Fibroblast of lung (primary cell): ENCODE measurements around the gene ARID1B. TPM values are rescaled to one million over a fixed set of nuclear protein-coding genes. Genes with fewer than 3 reads are reported as not detected.
A peak's percentile ranks its signal among the peaks of the same experiment; 100 is the strongest.

Experiments
- DNase-seq, 2 donors: peaks; one replicate each; pipeline versions ENCODE4 v3.0.0 to v3.0.0-alpha.2; 2010; ENCODE audit warnings: low read depth in 2 of 2
- H2AFZ ChIP-seq: 2 replicates; pipeline ENCODE4 v1.5.1; 2012; ENCODE audit warnings: low read length, control low read depth, inconsistent platforms
- H3K27ac ChIP-seq: 2 replicates; pipeline ENCODE4 v1.5.1; 2011; ENCODE audit warnings: low read length, control low read depth; ENCODE audit not compliant: insufficient read depth
- H3K27me3 ChIP-seq: 2 replicates; pipeline ENCODE4 v1.5.1; 2011; ENCODE audit warnings: mild to moderate bottlenecking, low read length; ENCODE audit not compliant: control insufficient read depth, insufficient read depth
- H3K36me3 ChIP-seq: 2 replicates; pipeline ENCODE4 v1.5.1; 2011; ENCODE audit warnings: low read length; ENCODE audit not compliant: control insufficient read depth, insufficient read depth
- H3K4me1 ChIP-seq: 2 replicates; pipeline ENCODE4 v1.5.1; 2011; ENCODE audit warnings: low read length; ENCODE audit not compliant: control insufficient read depth, insufficient read depth; ENCODE audit errors: extremely low read depth
- H3K4me2 ChIP-seq: 2 replicates; pipeline ENCODE4 v1.5.1; 2011; ENCODE audit warnings: low read length, control low read depth; ENCODE audit not compliant: insufficient read depth; ENCODE audit errors: extremely low read depth
- H3K4me3 ChIP-seq, 4 experiments: fragments of 200-600 bp in 1 of 4; sonication (generic) in 1 of 4; replicated peaks in 1 of 4; 2 replicates each; pipeline ENCODE4 v1.5.1; 2011 to 2016; ENCODE audit warnings: low read length in 4 of 4, low read depth in 3 of 4, mild to moderate bottlenecking in 3 of 4, control low read depth in 2 of 4, inconsistent platforms in 1 of 4, mixed read lengths in 1 of 4; ENCODE audit not compliant: insufficient read depth in 1 of 4; ENCODE audit errors: control extremely low read depth in 1 of 4
- H3K79me2 ChIP-seq: 2 replicates; pipeline ENCODE4 v1.5.1; 2012; ENCODE audit warnings: mild to moderate bottlenecking, low read length, inconsistent platforms; ENCODE audit not compliant: control insufficient read depth, insufficient read depth
- H3K9ac ChIP-seq: 2 replicates; pipeline ENCODE4 v1.5.1; 2011; ENCODE audit warnings: mild to moderate bottlenecking, low read length, control low read depth; ENCODE audit not compliant: insufficient read depth
- H3K9me3 ChIP-seq: 2 replicates; pipeline ENCODE4 v1.5.1; 2012; ENCODE audit warnings: low read depth, low read length; ENCODE audit not compliant: control insufficient read depth, insufficient read depth
- H4K20me1 ChIP-seq: 2 replicates; pipeline ENCODE4 v1.5.1; 2011; ENCODE audit warnings: low read length; ENCODE audit not compliant: control insufficient read depth, insufficient read depth; ENCODE audit errors: extremely low read depth
- EZH2 ChIP-seq: IDR thresholded peaks from 2 replicates; pipeline ENCODE4 v1.5.1; 2012; ENCODE audit warnings: low read length, control low read depth, mild to moderate bottlenecking; ENCODE audit errors: missing control alignments
- polyA plus RNA-seq, 2 donors: library from polyadenylated mRNA; depleted of rRNA in 1 of 2; stranded (reverse) in 1 of 2; unstranded in 1 of 2; fragments of >200 nt; gene quantifications; 2 replicates each; pipeline ENCODE4 v1.2.1, GENCODE V29; 2011 to 2012; ENCODE audit warnings: missing spikeins in 1 of 2
- total RNA-seq: library from RNA; depleted of rRNA; stranded (reverse); fragments of >200 nt; gene quantifications from 2 replicates; pipeline ENCODE4 v1.2.1, GENCODE V29; 2014
- TF ChIP-seq, protein P1 (sequence below), 2 donors: IDR thresholded peaks in 1 of 2; conservative IDR thresholded peaks in 1 of 2; 1 replicate in 1 of 2; 2 replicates in 1 of 2; pipeline ENCODE4 v1.5.1; 2011 to 2012; ENCODE audit warnings: low read length in 2 of 2, control low read depth in 1 of 2, inconsistent platforms in 1 of 2, low read depth in 1 of 2, mild to moderate bottlenecking in 1 of 2

ARID1B gene
- total and polyA plus RNA-seq, 2 donors (not counting 1 experiment from before 2014, with no cell fraction given), result 15.4 to 41.9 TPM

DNA sequence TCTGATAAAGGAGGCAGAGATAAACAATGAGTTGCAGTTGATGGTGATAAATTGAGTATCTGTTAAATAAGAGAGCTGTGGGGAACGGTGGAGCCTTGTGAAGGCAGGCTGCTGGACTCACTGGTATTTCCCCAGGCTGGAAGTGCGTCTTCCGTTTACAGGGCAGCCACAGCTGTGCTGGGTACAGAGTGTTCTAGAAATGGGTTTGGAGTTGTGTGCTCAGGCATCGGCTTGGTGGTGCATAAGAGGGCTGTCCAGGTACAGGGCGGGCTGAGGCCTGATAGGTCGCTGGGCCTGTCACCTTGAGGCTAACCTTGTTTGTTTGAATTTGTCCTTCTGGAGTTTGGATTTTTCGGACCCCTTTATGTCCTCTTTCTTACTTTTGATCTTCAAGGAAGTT lies 39.3 kb downstream of the ARID1B start:
- DNase-seq, result peak in 1 of 2 donors; percentile 64
- Histone ChIP-seq H3K9me3 (no peaks in the 10 kb centered on the region), H3K79me2 (peaks cover 53% of the 10 kb centered on the region), H3K36me3 (no peaks in the 10 kb centered on the region), H3K27me3 (no peaks in the 10 kb centered on the region), H3K4me1 (no peaks in the 10 kb centered on the region), H3K27ac (no peak overlapping the region), H2AFZ (no peak overlapping the region), H3K4me2 (no peak overlapping the region), H3K9ac (no peak overlapping the region), H3K4me3 (no peak overlapping the region), H4K20me1 (no peaks in the 10 kb centered on the region)
- TF ChIP-seq, protein P1, sequence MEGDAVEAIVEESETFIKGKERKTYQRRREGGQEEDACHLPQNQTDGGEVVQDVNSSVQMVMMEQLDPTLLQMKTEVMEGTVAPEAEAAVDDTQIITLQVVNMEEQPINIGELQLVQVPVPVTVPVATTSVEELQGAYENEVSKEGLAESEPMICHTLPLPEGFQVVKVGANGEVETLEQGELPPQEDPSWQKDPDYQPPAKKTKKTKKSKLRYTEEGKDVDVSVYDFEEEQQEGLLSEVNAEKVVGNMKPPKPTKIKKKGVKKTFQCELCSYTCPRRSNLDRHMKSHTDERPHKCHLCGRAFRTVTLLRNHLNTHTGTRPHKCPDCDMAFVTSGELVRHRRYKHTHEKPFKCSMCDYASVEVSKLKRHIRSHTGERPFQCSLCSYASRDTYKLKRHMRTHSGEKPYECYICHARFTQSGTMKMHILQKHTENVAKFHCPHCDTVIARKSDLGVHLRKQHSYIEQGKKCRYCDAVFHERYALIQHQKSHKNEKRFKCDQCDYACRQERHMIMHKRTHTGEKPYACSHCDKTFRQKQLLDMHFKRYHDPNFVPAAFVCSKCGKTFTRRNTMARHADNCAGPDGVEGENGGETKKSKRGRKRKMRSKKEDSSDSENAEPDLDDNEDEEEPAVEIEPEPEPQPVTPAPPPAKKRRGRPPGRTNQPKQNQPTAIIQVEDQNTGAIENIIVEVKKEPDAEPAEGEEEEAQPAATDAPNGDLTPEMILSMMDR (conservative IDR thresholded peaks at IDR 0.05 in 1 of 2, IDR thresholded peaks at IDR 0.05 in 1 of 2; ENCODE audit: low read depth in 1 of 2, low read length in 2 of 2), result no peak
- no peak for TF ChIP-seq EZH2

DNA sequence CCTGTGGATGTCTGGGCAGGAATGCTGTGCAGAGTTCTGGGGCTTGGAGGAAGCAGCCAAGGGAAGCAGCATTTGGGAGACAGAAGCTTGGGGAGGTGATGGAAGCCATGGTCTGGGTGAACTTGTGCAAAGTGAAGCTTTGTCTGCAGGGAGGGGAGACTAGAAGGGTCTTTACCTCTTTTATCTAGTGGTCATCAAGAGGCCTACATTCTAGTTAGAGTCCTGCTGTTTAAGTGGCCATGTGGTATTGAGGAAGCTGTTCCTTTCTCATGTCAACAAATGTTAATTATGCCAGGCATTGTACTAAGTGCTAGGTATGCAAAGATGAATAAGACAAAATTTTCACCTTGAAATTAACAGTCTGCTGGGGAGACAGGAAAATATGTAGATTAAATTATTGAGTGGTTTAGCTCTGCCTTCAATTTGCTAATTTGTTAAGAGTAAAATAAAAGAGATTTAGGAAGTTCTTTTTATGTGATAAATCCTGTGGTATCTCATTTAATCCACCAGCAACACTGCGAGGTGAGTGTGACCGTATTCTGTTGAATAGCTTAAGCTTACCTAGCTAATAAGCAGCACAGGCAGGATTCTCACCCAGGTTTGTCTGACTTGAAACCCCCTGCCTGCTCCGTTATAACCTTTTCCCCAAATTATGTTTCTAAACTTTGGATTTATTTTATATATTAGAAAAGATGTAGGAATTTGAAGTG lies 43.1 kb downstream of the ARID1B start:
- H3K4me3 ChIP-seq, result no peak overlapping the region
- H3K4me2 ChIP-seq, result no peak overlapping the region
- H3K79me2 ChIP-seq, result peaks cover 51% of the 10 kb centered on the region
- no peaks in the 10 kb centered on the region for H3K9me3 ChIP-seq
- H2AFZ ChIP-seq, result no peak overlapping the region
- H3K27me3 ChIP-seq, result no peaks in the 10 kb centered on the region
- no peaks in the 10 kb centered on the region for H4K20me1 ChIP-seq
- no peak for TF ChIP-seq EZH2
- TF ChIP-seq, protein P1 (conservative IDR thresholded peaks at IDR 0.05 in 1 of 2, IDR thresholded peaks at IDR 0.05 in 1 of 2; ENCODE audit: low read depth in 1 of 2, low read length in 2 of 2), result no peak
- no peak for DNase-seq
- peaks cover 4% of the 10 kb centered on the region for H3K4me1 ChIP-seq
- no peak overlapping the region for H3K27ac ChIP-seq
- no peak overlapping the region for H3K9ac ChIP-seq
- no peaks in the 10 kb centered on the region for H3K36me3 ChIP-seq

DNA sequence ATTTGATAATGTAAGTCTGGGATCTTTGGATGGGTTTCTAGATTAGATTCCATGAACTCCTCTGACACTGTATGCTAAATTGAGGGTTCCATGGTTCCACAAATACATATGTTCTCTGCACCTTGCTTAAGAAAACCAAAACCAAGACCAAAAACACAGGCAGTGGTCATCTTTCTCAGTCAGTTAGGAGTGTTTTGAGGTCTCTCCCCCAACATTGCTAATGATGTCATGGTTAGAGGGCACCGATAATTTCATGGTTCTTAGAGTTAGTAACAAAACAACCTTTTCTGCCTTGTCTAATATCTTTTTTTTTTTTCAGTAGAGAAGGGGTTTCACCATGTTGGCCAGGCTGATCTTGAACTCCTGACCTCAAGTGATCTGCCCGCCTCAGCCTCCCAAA lies 44.5 kb downstream of the ARID1B start:
- Histone ChIP-seq H3K9ac (no peak overlapping the region), H3K4me2 (no peak overlapping the region), H3K4me3 (no peak overlapping the region), H3K79me2 (peaks cover 56% of the 10 kb centered on the region), H2AFZ (no peak overlapping the region), H3K27me3 (no peaks in the 10 kb centered on the region), H3K9me3 (no peaks in the 10 kb centered on the region), H3K4me1 (peaks cover 4% of the 10 kb centered on the region), H3K27ac (no peak overlapping the region), H4K20me1 (no peaks in the 10 kb centered on the region), H3K36me3 (no peaks in the 10 kb centered on the region)
- TF ChIP-seq EZH2, result no peak
- TF ChIP-seq, protein P1 (conservative IDR thresholded peaks at IDR 0.05 in 1 of 2, IDR thresholded peaks at IDR 0.05 in 1 of 2; ENCODE audit: low read depth in 1 of 2, low read length in 2 of 2), result no peak
- no peak for DNase-seq
